ENCODE data around the gene TMEM123. TPM values are rescaled to one million over a fixed set of nuclear protein-coding genes. Genes with fewer than 3 reads are reported as not detected.

The TMEM123 gene
- total and polyA plus RNA-seq, 2 of the 13 experiments (the other 11 are each of a cell fraction or from before 2014, with no cell fraction given): 365 to 2,761 TPM

GRCh38 chr11:102462610-102463009 is 10.0 kb upstream of the TMEM123 start (continued):
- TF ChIP-seq, protein P1, sequence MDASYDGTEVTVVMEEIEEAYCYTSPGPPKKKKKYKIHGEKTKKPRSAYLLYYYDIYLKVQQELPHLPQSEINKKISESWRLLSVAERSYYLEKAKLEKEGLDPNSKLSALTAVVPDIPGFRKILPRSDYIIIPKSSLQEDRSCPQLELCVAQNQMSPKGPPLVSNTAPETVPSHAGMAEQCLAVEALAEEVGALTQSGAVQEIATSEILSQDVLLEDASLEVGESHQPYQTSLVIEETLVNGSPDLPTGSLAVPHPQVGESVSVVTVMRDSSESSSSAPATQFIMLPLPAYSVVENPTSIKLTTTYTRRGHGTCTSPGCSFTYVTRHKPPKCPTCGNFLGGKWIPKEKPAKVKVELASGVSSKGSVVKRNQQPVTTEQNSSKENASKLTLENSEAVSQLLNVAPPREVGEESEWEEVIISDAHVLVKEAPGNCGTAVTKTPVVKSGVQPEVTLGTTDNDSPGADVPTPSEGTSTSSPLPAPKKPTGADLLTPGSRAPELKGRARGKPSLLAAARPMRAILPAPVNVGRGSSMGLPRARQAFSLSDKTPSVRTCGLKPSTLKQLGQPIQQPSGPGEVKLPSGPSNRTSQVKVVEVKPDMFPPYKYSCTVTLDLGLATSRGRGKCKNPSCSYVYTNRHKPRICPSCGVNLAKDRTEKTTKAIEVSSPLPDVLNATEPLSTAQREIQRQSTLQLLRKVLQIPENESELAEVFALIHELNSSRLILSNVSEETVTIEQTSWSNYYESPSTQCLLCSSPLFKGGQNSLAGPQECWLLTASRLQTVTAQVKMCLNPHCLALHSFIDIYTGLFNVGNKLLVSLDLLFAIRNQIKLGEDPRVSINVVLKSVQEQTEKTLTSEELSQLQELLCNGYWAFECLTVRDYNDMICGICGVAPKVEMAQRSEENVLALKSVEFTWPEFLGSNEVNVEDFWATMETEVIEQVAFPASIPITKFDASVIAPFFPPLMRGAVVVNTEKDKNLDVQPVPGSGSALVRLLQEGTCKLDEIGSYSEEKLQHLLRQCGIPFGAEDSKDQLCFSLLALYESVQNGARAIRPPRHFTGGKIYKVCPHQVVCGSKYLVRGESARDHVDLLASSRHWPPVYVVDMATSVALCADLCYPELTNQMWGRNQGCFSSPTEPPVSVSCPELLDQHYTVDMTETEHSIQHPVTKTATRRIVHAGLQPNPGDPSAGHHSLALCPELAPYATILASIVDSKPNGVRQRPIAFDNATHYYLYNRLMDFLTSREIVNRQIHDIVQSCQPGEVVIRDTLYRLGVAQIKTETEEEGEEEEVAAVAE (CRISPR knock-in tag; IDR thresholded peaks at IDR 0.05; ENCODE audit: borderline replicate concordance): peak; percentile 48; the same call in 1 of the 2 replicates
- TF ChIP-seq CREM (IDR thresholded peaks at IDR 0.05): peak; percentile 81
- TF ChIP-seq CREM (CRISPR knock-in tag; IDR thresholded peaks at IDR 0.05): no peak
- TF ChIP-seq SALL1 (CRISPR knock-in tag; IDR thresholded peaks at IDR 0.05): peak; percentile 59; the same call in 1 of the 2 replicates
- TF ChIP-seq ZNF556 (CRISPR knock-in tag; IDR thresholded peaks at IDR 0.05; ENCODE audit: borderline replicate concordance): peak; percentile 54; the same call in 1 of the 2 replicates
- TF ChIP-seq NR2F6 (IDR thresholded peaks at IDR 0.05): peak; percentile 81
- peak; percentile 73 for TF ChIP-seq NR2F6 (CRISPR knock-in tag; IDR thresholded peaks at IDR 0.05)
- TF ChIP-seq HDAC2 (CRISPR knock-in tag; IDR thresholded peaks at IDR 0.05): peak; percentile 90
- TF ChIP-seq ELF3 (CRISPR knock-in tag; IDR thresholded peaks at IDR 0.05): peak; percentile 89
- TF ChIP-seq ZNF292 (CRISPR knock-in tag; IDR thresholded peaks at IDR 0.05; ENCODE audit: borderline replicate concordance, low read depth): peak; percentile 32; the same call in 1 of the 2 replicates
- peak; percentile 61 for TF ChIP-seq PHF21A (CRISPR knock-in tag; IDR thresholded peaks at IDR 0.05)
- TF ChIP-seq, protein P2, sequence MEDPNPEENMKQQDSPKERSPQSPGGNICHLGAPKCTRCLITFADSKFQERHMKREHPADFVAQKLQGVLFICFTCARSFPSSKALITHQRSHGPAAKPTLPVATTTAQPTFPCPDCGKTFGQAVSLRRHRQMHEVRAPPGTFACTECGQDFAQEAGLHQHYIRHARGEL (CRISPR knock-in tag; IDR thresholded peaks at IDR 0.05): no peak
- peak; percentile 68 for TF ChIP-seq TCF7 (IDR thresholded peaks at IDR 0.05; ENCODE audit: low read depth)
- TF ChIP-seq ZIK1 (CRISPR knock-in tag; IDR thresholded peaks at IDR 0.05; ENCODE audit: borderline replicate concordance, low read depth): no peak
- TF ChIP-seq PPARG (CRISPR knock-in tag; conservative IDR thresholded peaks at IDR 0.05): peak; percentile 67
- TF ChIP-seq RXRB (CRISPR knock-in tag; IDR thresholded peaks at IDR 0.05; ENCODE audit: borderline replicate concordance): peak; percentile 85
- TF ChIP-seq FOXJ3 (CRISPR knock-in tag; IDR thresholded peaks at IDR 0.05; ENCODE audit: borderline replicate concordance): peak; percentile 78; the same call in 1 of the 2 replicates
- TF ChIP-seq, protein P3, sequence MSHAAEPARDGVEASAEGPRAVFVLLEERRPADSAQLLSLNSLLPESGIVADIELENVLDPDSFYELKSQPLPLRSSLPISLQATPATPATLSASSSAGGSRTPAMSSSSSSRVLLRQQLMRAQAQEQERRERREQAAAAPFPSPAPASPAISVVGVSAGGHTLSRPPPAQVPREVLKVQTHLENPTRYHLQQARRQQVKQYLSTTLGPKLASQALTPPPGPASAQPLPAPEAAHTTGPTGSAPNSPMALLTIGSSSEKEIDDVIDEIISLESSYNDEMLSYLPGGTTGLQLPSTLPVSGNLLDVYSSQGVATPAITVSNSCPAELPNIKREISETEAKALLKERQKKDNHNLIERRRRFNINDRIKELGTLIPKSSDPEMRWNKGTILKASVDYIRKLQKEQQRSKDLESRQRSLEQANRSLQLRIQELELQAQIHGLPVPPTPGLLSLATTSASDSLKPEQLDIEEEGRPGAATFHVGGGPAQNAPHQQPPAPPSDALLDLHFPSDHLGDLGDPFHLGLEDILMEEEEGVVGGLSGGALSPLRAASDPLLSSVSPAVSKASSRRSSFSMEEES (CRISPR knock-in tag; IDR thresholded peaks at IDR 0.05): peak; percentile 73
- TF ChIP-seq MIXL1 (CRISPR knock-in tag; IDR thresholded peaks at IDR 0.05): peak; percentile 95
- 0 out of 2 replicates have a peak, but pooled peaks have one; percentile 27 for TF ChIP-seq ZNF430 (CRISPR knock-in tag; IDR thresholded peaks at IDR 0.05)
- peak; percentile 55; the same call in 1 of the 2 replicates for TF ChIP-seq ZSCAN9 (CRISPR knock-in tag; IDR thresholded peaks at IDR 0.05; ENCODE audit: borderline replicate concordance)
- peak; percentile 67 for TF ChIP-seq HNF4A (CRISPR knock-in tag; IDR thresholded peaks at IDR 0.05)
- peak; percentile 88 for TF ChIP-seq ISL2 (CRISPR knock-in tag; IDR thresholded peaks at IDR 0.05)
- peak; percentile 67 for TF ChIP-seq ZNF331 (CRISPR knock-in tag; IDR thresholded peaks at IDR 0.05)
- no peak for TF ChIP-seq NFE2L2 (IDR thresholded peaks at IDR 0.05; ENCODE audit: low read length)
- TF ChIP-seq GABPB1 (CRISPR knock-in tag; IDR thresholded peaks at IDR 0.05): peak; percentile 66
- TF ChIP-seq NFIC (IDR thresholded peaks at IDR 0.05; ENCODE audit: low read length): peak; percentile 72; the same call in 1 of the 2 replicates
- TF ChIP-seq TARDBP (CRISPR knock-in tag; IDR thresholded peaks at IDR 0.05): peak; percentile 90
- TF ChIP-seq ZNF343 (CRISPR knock-in tag; IDR thresholded peaks at IDR 0.05): no peak
- TF ChIP-seq KDM6A (CRISPR knock-in tag; IDR thresholded peaks at IDR 0.05; ENCODE audit: low read depth): peak; percentile 72

Data from HepG2 (cell line).